K562 (cell line): ENCODE measurements around the gene PMP22. TPM values are rescaled to one million over a fixed set of nuclear protein-coding genes. Genes with fewer than 3 reads are reported as not detected.

Source experiments
- ATAC-seq: fragments of 200-7000 bp; cut with Tn5 transposase; 3 replicates; pipeline ENCODE4 v1.9.1; 2020; ENCODE audit warnings: moderate library complexity
- BruUV-seq: library from RNA; stranded (reverse); fragments of 400-500 nt; replicated peaks from 2 replicates; lab custom pipeline; 2021; lab: Mats Ljungman, UMichigan
- CTCF ChIA-PET: fragments of 300-600 bp; formaldehyde crosslinking; extraction: SDS; loops from one replicate; lab custom pipeline; 2021; ENCODE audit warnings: low intra/inter-chr PET ratio; lab: Yijun Ruan, JAX
- POLR2A ChIA-PET: fragments of 300-600, 350-650 bp; sonication (Branson Sonifier 250); formaldehyde crosslinking; extraction: SDS; loops from one replicate; lab custom pipeline; 2021; ENCODE audit warnings: antibody characterized with exemption, inconsistent platforms; lab: Yijun Ruan, JAX
- DNase-seq, 4 experiments: peaks; one replicate each; pipeline versions ENCODE4 v3.0.0 to v3.0.0-alpha.2; 2011 to 2018; ENCODE audit warnings: low spot score in 3 of 4, mixed read lengths in 3 of 4; ENCODE audit errors: extremely low read depth in 1 of 4
- FAIRE-seq: peaks from 2 replicates; lab custom pipeline; 2011; peaks lifted over from hg19 to GRCh38; lab: Jason Lieb, UNC
- H2AFZ ChIP-seq: 2 replicates; pipeline ENCODE4 v1.6.0; 2011; ENCODE audit warnings: low read depth, low read length, control low read depth, inconsistent platforms
- H3K27ac ChIP-seq: fragments of 200-600 bp; 3 replicates; pipeline ENCODE4 v1.8.0; 2011; ENCODE audit warnings: low read depth, mild to moderate bottlenecking, control low read depth, inconsistent platforms, low read length, moderate library complexity, mixed read lengths; ENCODE audit errors: extremely low read depth
- H3K27me3 ChIP-seq, 2 experiments: fragments of 300-600 bp in 1 of 2; 2 replicates in 1 of 2; 3 replicates in 1 of 2; pipeline versions ENCODE4 v1.6.0 to v1.8.0; 2011; ENCODE audit warnings: inconsistent platforms in 2 of 2, low read length in 2 of 2, mild to moderate bottlenecking in 1 of 2, mixed read lengths in 1 of 2, moderate library complexity in 1 of 2; ENCODE audit not compliant: control insufficient read depth in 2 of 2, insufficient read depth in 2 of 2
- H3K36me3 ChIP-seq: fragments of 300-600 bp; 3 replicates; pipeline ENCODE4 v1.8.0; 2011; ENCODE audit warnings: mild to moderate bottlenecking, low read length, inconsistent platforms; ENCODE audit not compliant: control insufficient read depth, insufficient read depth
- H3K4me1 ChIP-seq, 2 experiments: fragments of 200-600 bp in 1 of 2; replicated peaks in 1 of 2; 2 replicates in 1 of 2; 3 replicates in 1 of 2; pipeline versions ENCODE4 v1.5.1 to v1.8.0; 2011; ENCODE audit warnings: inconsistent platforms in 2 of 2, low read length in 2 of 2, mild to moderate bottlenecking in 1 of 2, mixed read lengths in 1 of 2, moderate library complexity in 1 of 2; ENCODE audit not compliant: control insufficient read depth in 2 of 2, insufficient read depth in 2 of 2
- H3K4me2 ChIP-seq: 2 replicates; pipeline ENCODE4 v1.6.1; 2011; ENCODE audit warnings: low read length, control low read depth, inconsistent platforms, mixed read lengths; ENCODE audit not compliant: insufficient read depth
- H3K4me3 ChIP-seq: fragments of 200-600 bp; sonication (generic), shearing (Covaris generic); 2 replicates; pipeline ENCODE4 v1.5.1; 2016; ENCODE audit warnings: control low read depth, inconsistent platforms
- H3K79me2 ChIP-seq: fragments of 200-600 bp; 3 replicates; pipeline ENCODE4 v1.8.0; 2011; ENCODE audit warnings: low read length, inconsistent platforms; ENCODE audit not compliant: control insufficient read depth, insufficient read depth
- H3K9ac ChIP-seq, 2 experiments: 2 replicates each; pipeline versions ENCODE4 v1.6.0 to v1.6.1; 2011; ENCODE audit warnings: low read depth in 2 of 2, low read length in 2 of 2, control low read depth in 1 of 2, inconsistent platforms in 1 of 2, mild to moderate bottlenecking in 1 of 2, mixed read lengths in 1 of 2; ENCODE audit not compliant: insufficient read depth in 1 of 2
- H3K9me1 ChIP-seq: one replicate; pipeline ENCODE4 v1.6.0; 2011; ENCODE audit warnings: inconsistent platforms, mild to moderate bottlenecking, low read length, moderate library complexity; ENCODE audit not compliant: control insufficient read depth, insufficient read depth
- H3K9me3 ChIP-seq: replicated peaks from 2 replicates; pipeline ENCODE4 v1.5.1; 2011; ENCODE audit warnings: low read depth, low read length, inconsistent platforms; ENCODE audit not compliant: control insufficient read depth, insufficient read depth
- H4K20me1 ChIP-seq: replicated peaks from 2 replicates; pipeline ENCODE4 v1.6.1; 2011; ENCODE audit warnings: low read length, inconsistent platforms, mixed read lengths; ENCODE audit not compliant: control insufficient read depth, insufficient read depth
- GTF2F1 ChIP-seq: IDR thresholded peaks from 2 replicates; pipeline ENCODE4 v1.6.1; 2011; ENCODE audit warnings: low read depth, low read length, improper control_type of control experiment
- NFIC ChIP-seq: fragments of 450-650 bp; IDR thresholded peaks from 2 replicates; pipeline ENCODE4 v1.6.1; 2017; ENCODE audit warnings: mild to moderate bottlenecking, inconsistent platforms
- PREB ChIP-seq: sonication (generic); formaldehyde crosslinking; IDR thresholded peaks from 2 replicates; pipeline ENCODE4 v1.8.1; 2023; ENCODE audit warnings: mild to moderate bottlenecking, missing genetic modification reagents
- SNRNP70 ChIP-seq: fragments of 200-400 bp; formaldehyde crosslinking; optimal IDR thresholded peaks from 2 replicates; pipeline ENCODE3; 2017; ENCODE audit warnings: low read depth, low read length
- ZNF143 ChIP-seq: sonication (generic); formaldehyde crosslinking; IDR thresholded peaks from 2 replicates; pipeline ENCODE4 v1.9.0; 2022; ENCODE audit warnings: mild to moderate bottlenecking, missing genetic modification reagents
- ZNF23 ChIP-seq: fragments of 250-450 bp; sonication (Bioruptor Pico); IDR thresholded peaks from 2 replicates; pipeline ENCODE4 v1.4.0; 2020; ENCODE audit warnings: mild to moderate bottlenecking
- WGBS: fragments of 100-300 bp; shearing (Covaris generic); methylation state at CpG from one replicate; pipeline ENCODE4 v1.1.6; 2016; ENCODE audit warnings: low coverage, mixed read lengths; ENCODE audit not compliant: insufficient coverage; ENCODE audit errors: missing lambda C conversion rate; 5-methylcytosine and 5-hydroxymethylcytosine counted together
- in situ Hi-C: fragments of 300-500 bp; cut with MboI; formaldehyde crosslinking; loops from 4 replicates; pipeline ENCODE4 v1.15.0; 2018; ENCODE audit warnings: inconsistent platforms, mixed read lengths
- intact Hi-C: fragments of 100-400 bp; cut with micrococcal nuclease; formaldehyde crosslinking; loops from 2 replicates; pipeline ENCODE4 v1.14.2; 2022
- polyA plus RNA-seq, 8 experiments: library from polyadenylated mRNA; depleted of rRNA in 4 of 8; stranded (reverse) in 5 of 8; unstranded in 3 of 8; fragments of >200 nt; fragmentation: Nextera tagmentation in 2 of 8; fragmentation: Illumina TruSeq in 1 of 8; extraction: Ambion mirVana in 2 of 8; extraction: Trizol in 1 of 8; gene quantifications; 2 replicates each; pipeline versions ENCODE4 v1.2.1 to v1.2.3, GENCODE V29; 2011 to 2014; ENCODE audit warnings: inconsistent platforms in 1 of 8, missing spikeins in 1 of 8
- total RNA-seq, 7 experiments: library from RNA; depleted of rRNA in 6 of 7; stranded (reverse); fragments of >200 nt in 6 of 7; fragmentation: Illumina TruSeq in 2 of 7; extraction: Trizol in 2 of 7; gene quantifications; 2 replicates each; pipeline versions ENCODE4 v1.2.1 to v1.2.3, GENCODE V29; 2011 to 2021; ENCODE audit warnings: low replicate concordance in 1 of 7
- TF ChIP-seq, protein P1 (sequence below): fragments of 450-650 bp; IDR thresholded peaks from 2 replicates; pipeline ENCODE4 v1.6.1; 2014; ENCODE audit warnings: low read depth, mild to moderate bottlenecking, moderate library complexity, borderline replicate concordance

PMP22 gene
- total and polyA plus RNA-seq, 9 of the 15 experiments (the other 6 are each of a cell fraction or from before 2014, with no cell fraction given) = 12.6 to 62.3 (median 25.8) TPM

GRCh38 chr17:15238676-15239422 lies 26.3 kb downstream of the PMP22 start:
- H3K4me2 ChIP-seq = no peak overlapping the region
- in situ Hi-C loops = no loop called here
- H3K9me1 ChIP-seq = no peaks in the 10 kb centered on the region
- POLR2A ChIA-PET = no interaction called here
- FAIRE-seq = no peak
- TF ChIP-seq GTF2F1 = no peak
- no peak for TF ChIP-seq NFIC
- TF ChIP-seq, protein P1, sequence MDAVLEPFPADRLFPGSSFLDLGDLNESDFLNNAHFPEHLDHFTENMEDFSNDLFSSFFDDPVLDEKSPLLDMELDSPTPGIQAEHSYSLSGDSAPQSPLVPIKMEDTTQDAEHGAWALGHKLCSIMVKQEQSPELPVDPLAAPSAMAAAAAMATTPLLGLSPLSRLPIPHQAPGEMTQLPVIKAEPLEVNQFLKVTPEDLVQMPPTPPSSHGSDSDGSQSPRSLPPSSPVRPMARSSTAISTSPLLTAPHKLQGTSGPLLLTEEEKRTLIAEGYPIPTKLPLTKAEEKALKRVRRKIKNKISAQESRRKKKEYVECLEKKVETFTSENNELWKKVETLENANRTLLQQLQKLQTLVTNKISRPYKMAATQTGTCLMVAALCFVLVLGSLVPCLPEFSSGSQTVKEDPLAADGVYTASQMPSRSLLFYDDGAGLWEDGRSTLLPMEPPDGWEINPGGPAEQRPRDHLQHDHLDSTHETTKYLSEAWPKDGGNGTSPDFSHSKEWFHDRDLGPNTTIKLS = no peak
- no peak for TF ChIP-seq PREB
- TF ChIP-seq SNRNP70 = no peak
- TF ChIP-seq ZNF23 (CRISPR knock-in tag) = no peak
- TF ChIP-seq ZNF143 (CRISPR knock-in tag) = no peak
- TF ChIP-seq, all 486 proteins: peak for 0
- Histone ChIP-seq H3K9ac (no peak overlapping the region; a peak in 1 of 4 replicates), H3K79me2 (peaks cover 7% of the 10 kb centered on the region; the same call in 2 of the 3 replicates), H3K4me3 (no peak overlapping the region), H3K36me3 (peaks cover 11% of the 10 kb centered on the region; the same call in 1 of the 3 replicates), H3K4me1 (peaks cover 12 to 65% of the 10 kb centered on the region in 2 experiments; a peak in 4 of 5 replicates), H3K9me3 (no peaks in the 10 kb centered on the region), H2AFZ (no peak overlapping the region), H3K27ac (no peak overlapping the region; the same call in 2 of the 3 replicates), H3K27me3 (no peaks in the 10 kb centered on the region), H4K20me1 (no peaks in the 10 kb centered on the region)
- no peak for DNase-seq
- BruUV-seq = no TSS peak
- WGBS = 67% methylated on average over 3 of the region's 3 CpGs
- CTCF ChIA-PET = no interaction called here
- intact Hi-C loops = loop anchor here (10.0 kb wide), 1 partner anchor 256 kb away; no protein-coding TSS in a partner anchor
- no peak for ATAC-seq
